Fibroblast of lung (primary cell): Measurements from ENCODE around the gene ALDOA. TPM values are rescaled to one million over a fixed set of nuclear protein-coding genes. Genes with fewer than 3 reads are reported as not detected.

Source experiments
- DNase-seq, 2 donors: peaks; one replicate each; pipeline versions ENCODE4 v3.0.0 to v3.0.0-alpha.2; 2010; ENCODE audit warnings: low read depth in 2 of 2
- H2AFZ ChIP-seq: 2 replicates; pipeline ENCODE4 v1.5.1; 2012; ENCODE audit warnings: low read length, control low read depth, inconsistent platforms
- H3K27ac ChIP-seq: 2 replicates; pipeline ENCODE4 v1.5.1; 2011; ENCODE audit warnings: low read length, control low read depth; ENCODE audit not compliant: insufficient read depth
- H3K27me3 ChIP-seq: 2 replicates; pipeline ENCODE4 v1.5.1; 2011; ENCODE audit warnings: mild to moderate bottlenecking, low read length; ENCODE audit not compliant: control insufficient read depth, insufficient read depth
- H3K36me3 ChIP-seq: 2 replicates; pipeline ENCODE4 v1.5.1; 2011; ENCODE audit warnings: low read length; ENCODE audit not compliant: control insufficient read depth, insufficient read depth
- H3K4me1 ChIP-seq: 2 replicates; pipeline ENCODE4 v1.5.1; 2011; ENCODE audit warnings: low read length; ENCODE audit not compliant: control insufficient read depth, insufficient read depth; ENCODE audit errors: extremely low read depth
- H3K4me2 ChIP-seq: 2 replicates; pipeline ENCODE4 v1.5.1; 2011; ENCODE audit warnings: low read length, control low read depth; ENCODE audit not compliant: insufficient read depth; ENCODE audit errors: extremely low read depth
- H3K4me3 ChIP-seq, 4 experiments: fragments of 200-600 bp in 1 of 4; sonication (generic) in 1 of 4; replicated peaks in 1 of 4; 2 replicates each; pipeline ENCODE4 v1.5.1; 2011 to 2016; ENCODE audit warnings: low read length in 4 of 4, low read depth in 3 of 4, mild to moderate bottlenecking in 3 of 4, control low read depth in 2 of 4, inconsistent platforms in 1 of 4, mixed read lengths in 1 of 4; ENCODE audit not compliant: insufficient read depth in 1 of 4; ENCODE audit errors: control extremely low read depth in 1 of 4
- H3K79me2 ChIP-seq: 2 replicates; pipeline ENCODE4 v1.5.1; 2012; ENCODE audit warnings: mild to moderate bottlenecking, low read length, inconsistent platforms; ENCODE audit not compliant: control insufficient read depth, insufficient read depth
- H3K9ac ChIP-seq: 2 replicates; pipeline ENCODE4 v1.5.1; 2011; ENCODE audit warnings: mild to moderate bottlenecking, low read length, control low read depth; ENCODE audit not compliant: insufficient read depth
- H3K9me3 ChIP-seq: 2 replicates; pipeline ENCODE4 v1.5.1; 2012; ENCODE audit warnings: low read depth, low read length; ENCODE audit not compliant: control insufficient read depth, insufficient read depth
- H4K20me1 ChIP-seq: 2 replicates; pipeline ENCODE4 v1.5.1; 2011; ENCODE audit warnings: low read length; ENCODE audit not compliant: control insufficient read depth, insufficient read depth; ENCODE audit errors: extremely low read depth
- CTCF ChIP-seq, 2 donors: IDR thresholded peaks in 1 of 2; conservative IDR thresholded peaks in 1 of 2; 1 replicate in 1 of 2; 2 replicates in 1 of 2; pipeline ENCODE4 v1.5.1; 2011 to 2012; ENCODE audit warnings: low read length in 2 of 2, control low read depth in 1 of 2, inconsistent platforms in 1 of 2, low read depth in 1 of 2, mild to moderate bottlenecking in 1 of 2
- EZH2 ChIP-seq: IDR thresholded peaks from 2 replicates; pipeline ENCODE4 v1.5.1; 2012; ENCODE audit warnings: low read length, control low read depth, mild to moderate bottlenecking; ENCODE audit errors: missing control alignments
- polyA plus RNA-seq, 2 donors: library from polyadenylated mRNA; depleted of rRNA in 1 of 2; stranded (reverse) in 1 of 2; unstranded in 1 of 2; fragments of >200 nt; gene quantifications; 2 replicates each; pipeline ENCODE4 v1.2.1, GENCODE V29; 2011 to 2012; ENCODE audit warnings: missing spikeins in 1 of 2
- total RNA-seq: library from RNA; depleted of rRNA; stranded (reverse); fragments of >200 nt; gene quantifications from 2 replicates; pipeline ENCODE4 v1.2.1, GENCODE V29; 2014

Gene ALDOA
- total and polyA plus RNA-seq, 2 donors (not counting 1 experiment from before 2014, with no cell fraction given) = 474 to 1,066 TPM

- Histone ChIP-seq H3K4me2 (no peak overlapping the region), H3K4me3 (no peak overlapping the region), H2AFZ (no peak overlapping the region), H4K20me1 (no peaks in the 10 kb centered on the region), H3K4me1 (peaks cover 14% of the 10 kb centered on the region), H3K27ac (no peak overlapping the region), H3K27me3 (no peaks in the 10 kb centered on the region), H3K9me3 (no peaks in the 10 kb centered on the region), H3K9ac (no peak overlapping the region), H3K36me3 (peaks cover 20% of the 10 kb centered on the region), H3K79me2 (no peaks in the 10 kb centered on the region)
- no peak for TF ChIP-seq EZH2
- TF ChIP-seq CTCF (conservative IDR thresholded peaks at IDR 0.05 in 1 of 2, IDR thresholded peaks at IDR 0.05 in 1 of 2; ENCODE audit: low read depth in 1 of 2, low read length in 2 of 2) = no peak
- DNase-seq = no peak
Measured at GRCh38 chr16:30088237-30088831, 22.8 kb downstream of the ALDOA start.

- H3K36me3 ChIP-seq = peaks cover 13% of the 10 kb centered on the region
- no peaks in the 10 kb centered on the region for H3K27me3 ChIP-seq
- no peak overlapping the region for H2AFZ ChIP-seq
- H3K27ac ChIP-seq = no peak overlapping the region
- no peaks in the 10 kb centered on the region for H3K9me3 ChIP-seq
- no peaks in the 10 kb centered on the region for H4K20me1 ChIP-seq
- no peak for TF ChIP-seq EZH2
- no peak for TF ChIP-seq CTCF (conservative IDR thresholded peaks at IDR 0.05 in 1 of 2, IDR thresholded peaks at IDR 0.05 in 1 of 2; ENCODE audit: low read depth in 1 of 2, low read length in 2 of 2)
- H3K4me1 ChIP-seq = peaks cover 14% of the 10 kb centered on the region
- H3K79me2 ChIP-seq = no peaks in the 10 kb centered on the region
- no peak overlapping the region for H3K9ac ChIP-seq
- no peak overlapping the region for H3K4me3 ChIP-seq
- H3K4me2 ChIP-seq = no peak overlapping the region
- DNase-seq = no peak
Measured at GRCh38 chr16:30088832-30089624, 23.5 kb downstream of the ALDOA start.

DNA sequence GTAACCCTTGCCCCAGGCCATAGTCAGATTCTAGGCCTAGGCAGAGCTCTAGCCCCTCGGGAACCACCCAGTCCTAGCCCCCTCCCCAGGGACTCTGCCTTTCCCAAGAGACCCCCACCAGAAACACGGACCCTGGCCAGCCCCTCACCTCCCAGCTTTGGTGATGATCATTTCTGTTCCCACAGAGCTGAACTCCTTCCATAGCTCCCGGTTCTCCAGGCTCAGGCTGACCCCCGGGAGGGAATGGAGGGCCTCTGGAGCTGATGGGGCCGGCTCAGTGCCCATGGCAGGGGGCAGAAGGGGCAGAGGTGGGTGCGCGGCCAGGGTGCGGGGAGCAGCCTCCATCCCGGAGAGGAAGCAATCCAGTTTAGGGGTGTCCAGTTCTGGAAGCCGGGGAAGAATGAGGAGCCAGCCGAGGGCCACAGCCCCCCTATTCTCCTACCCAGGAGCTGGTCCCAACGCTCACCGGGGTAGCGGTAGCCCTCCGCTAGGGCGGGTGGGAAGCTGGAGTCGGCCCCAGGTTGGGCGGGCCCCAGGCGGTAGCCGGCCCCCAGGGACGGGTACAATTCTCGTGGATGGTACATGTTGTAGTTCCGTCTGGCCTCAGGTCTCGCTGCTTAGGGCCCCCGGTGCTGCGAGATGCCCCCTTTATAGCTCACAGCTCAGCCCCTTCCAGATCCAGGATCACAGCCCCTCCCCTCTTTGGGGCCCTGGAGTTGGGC is 25.2 kb downstream of the ALDOA start:
- no peak overlapping the region for H3K4me2 ChIP-seq
- no peak overlapping the region for H3K4me3 ChIP-seq
- H3K27ac ChIP-seq = no peak overlapping the region
- no peak overlapping the region for H2AFZ ChIP-seq
- no peaks in the 10 kb centered on the region for H3K27me3 ChIP-seq
- no peak for DNase-seq
- H3K9ac ChIP-seq = no peak overlapping the region
- H3K79me2 ChIP-seq = no peaks in the 10 kb centered on the region
- H3K9me3 ChIP-seq = no peaks in the 10 kb centered on the region
- H3K36me3 ChIP-seq = no peaks in the 10 kb centered on the region
- peaks cover 20% of the 10 kb centered on the region for H3K4me1 ChIP-seq
- no peaks in the 10 kb centered on the region for H4K20me1 ChIP-seq
- TF ChIP-seq EZH2 = no peak
- no peak for TF ChIP-seq CTCF (conservative IDR thresholded peaks at IDR 0.05 in 1 of 2, IDR thresholded peaks at IDR 0.05 in 1 of 2; ENCODE audit: low read depth in 1 of 2, low read length in 2 of 2)
